ENCODE results near the gene ANK3.

Gene ANK3

DNA sequence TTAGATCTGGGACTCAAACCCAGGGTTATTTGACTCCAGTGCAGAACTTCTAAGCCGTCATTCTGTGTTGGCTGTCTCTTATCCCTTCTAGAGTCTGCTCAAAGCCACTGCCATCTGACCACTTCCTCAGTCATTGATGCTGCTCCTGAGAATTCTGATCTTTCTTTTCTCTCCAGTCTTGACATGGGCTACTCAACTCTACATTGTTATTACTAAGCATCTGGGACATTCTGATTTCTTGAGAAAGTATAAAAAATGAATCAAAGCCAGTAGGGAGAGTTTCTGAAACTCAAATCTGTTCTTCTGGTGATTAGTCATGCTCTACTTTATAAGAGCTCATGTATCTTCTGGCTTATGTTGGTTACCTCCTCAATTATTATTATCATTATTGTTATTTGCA lies 48.7 kb downstream of the ANK3 start:
- DNase-seq = no peak

DNA sequence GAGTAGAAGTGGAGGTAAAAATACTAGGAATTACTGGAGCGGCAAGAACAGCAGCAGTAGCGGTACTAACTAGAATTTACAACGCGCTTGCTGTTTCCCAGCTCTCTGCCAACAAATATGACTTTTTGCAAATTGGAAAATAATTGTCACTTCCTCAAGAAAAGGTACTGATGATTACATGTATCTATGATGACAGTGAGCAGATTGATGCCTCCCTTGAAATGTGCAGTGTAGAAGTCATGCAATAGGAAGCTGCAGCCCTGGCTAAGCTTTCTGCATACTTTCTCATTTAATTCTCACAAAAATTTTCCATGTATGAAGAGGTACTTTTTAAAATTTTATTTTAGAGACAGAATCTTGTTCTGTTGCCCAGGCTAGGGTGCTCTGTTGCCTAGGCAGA lies 49.9 kb downstream of the ANK3 start:
- DNase-seq = no peak

DNA sequence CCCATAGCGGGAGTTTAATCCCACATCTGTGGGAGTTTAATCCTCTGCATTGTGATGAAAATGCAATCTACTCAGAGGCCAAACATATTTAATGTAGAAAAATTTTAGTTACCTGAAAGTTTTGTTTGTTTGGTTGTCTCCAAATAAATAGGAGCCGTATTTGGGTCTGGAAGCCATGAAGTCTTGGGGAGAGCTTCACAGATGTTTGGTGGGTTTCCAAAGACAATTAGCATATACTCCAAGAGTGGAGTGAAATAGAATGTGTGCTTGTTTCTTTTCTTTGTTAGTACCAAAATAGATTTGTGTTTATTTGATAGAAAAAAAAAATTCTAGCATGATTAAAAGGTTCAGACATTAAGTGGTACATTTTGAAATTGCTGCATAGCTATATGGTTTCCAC lies 50.9 kb downstream of the ANK3 start:
- DNase-seq = no peak

DNA sequence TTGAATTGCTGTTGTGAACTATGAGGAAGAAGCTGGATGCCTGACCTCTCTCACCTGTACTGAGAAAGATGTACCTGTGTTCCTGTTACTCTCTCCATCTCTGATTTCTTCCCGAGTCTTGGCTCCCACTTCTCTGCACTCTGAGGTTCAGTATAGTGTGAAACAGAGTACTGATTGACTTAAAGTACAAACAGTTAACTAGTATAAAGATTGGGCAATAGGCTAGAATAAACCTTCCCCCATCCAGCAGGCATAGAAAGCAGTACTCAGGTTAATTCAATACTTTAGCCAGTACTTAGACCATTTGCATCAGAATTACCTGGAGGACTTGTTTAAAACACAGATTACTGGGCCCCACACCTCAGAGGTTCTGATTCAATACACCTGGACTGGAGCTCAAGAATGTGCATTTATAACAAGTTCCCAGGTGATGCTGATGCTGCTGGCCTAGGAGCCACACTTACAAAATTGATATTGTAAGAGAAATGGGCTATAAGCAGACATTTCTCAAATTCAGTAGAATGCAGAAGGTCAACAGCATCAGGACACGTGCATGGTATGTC lies 51.6 kb downstream of the ANK3 start:
- no peak for DNase-seq

DNA sequence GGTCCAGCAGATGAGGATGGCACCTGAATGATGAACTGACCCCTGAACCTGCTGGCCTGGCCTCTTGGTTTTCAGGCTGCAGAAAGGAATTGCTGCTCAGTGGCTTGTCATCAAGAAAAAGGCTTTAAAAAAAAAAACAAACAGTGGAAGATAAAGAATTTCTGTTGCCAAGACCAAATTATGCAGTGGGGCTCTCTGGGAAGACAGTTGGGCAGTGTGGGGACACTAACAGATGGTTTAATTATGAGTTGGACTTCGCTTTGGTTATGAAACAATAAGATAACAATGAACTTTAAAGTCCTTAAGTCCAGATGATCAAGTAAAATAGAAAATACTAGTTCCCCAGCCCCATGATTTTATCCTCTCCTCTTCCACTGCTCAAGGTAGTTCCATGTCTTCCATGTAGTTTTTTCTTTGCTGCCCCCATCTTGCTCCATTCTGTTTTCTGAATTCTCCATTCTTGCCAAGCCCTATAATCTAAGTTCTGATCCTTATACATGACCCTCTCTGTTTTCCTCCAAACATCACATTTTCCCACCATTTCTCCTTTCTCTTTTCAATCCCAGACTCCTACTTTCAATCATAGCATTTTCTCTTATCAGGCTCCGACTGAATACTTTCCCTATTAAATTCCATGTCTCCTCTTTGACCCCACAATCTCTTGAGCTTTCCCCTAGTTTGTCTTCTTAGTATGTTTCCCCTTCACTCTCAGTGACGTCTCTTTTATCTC lies 52.6 kb downstream of the ANK3 start:
- no peak for DNase-seq

DNA sequence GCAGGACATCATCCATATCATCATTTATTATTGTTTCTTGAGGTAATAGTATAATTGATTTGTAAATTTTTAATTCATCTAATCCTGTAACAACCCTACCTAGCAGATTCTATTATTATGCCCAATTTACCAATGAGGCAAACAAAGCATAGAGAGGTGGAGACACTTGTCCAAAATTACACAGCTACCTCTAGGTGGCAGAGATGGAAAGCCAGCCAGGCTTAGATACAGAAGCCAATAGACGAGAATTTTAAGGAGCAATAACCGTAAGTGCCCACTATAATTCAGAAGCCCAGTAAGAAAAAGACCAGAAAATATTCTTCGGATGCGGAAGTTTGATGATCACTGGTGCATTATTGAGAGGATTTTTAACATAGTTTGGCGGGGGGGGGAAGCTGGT lies 54.0 kb downstream of the ANK3 start:
- no peak for DNase-seq

DNA sequence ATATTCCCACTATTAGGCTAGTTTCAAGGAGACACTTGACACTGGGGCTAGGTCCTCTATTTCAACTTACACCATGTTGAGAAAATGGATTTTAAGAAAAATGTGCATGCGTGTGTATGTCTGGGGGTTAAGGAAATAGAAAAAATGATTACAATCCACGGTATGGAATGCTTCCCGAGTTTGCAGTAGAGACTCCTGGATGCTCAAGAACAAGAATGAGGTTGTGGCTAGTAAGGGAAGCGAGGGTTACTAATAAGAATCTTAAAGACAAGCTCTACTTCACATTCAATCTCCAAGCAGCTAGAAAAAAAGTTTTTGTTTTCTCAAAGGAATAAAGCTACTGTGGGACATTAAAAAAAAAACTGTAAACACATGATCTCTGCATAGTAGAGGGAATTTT lies 54.7 kb downstream of the ANK3 start:
- no peak for DNase-seq

DNA sequence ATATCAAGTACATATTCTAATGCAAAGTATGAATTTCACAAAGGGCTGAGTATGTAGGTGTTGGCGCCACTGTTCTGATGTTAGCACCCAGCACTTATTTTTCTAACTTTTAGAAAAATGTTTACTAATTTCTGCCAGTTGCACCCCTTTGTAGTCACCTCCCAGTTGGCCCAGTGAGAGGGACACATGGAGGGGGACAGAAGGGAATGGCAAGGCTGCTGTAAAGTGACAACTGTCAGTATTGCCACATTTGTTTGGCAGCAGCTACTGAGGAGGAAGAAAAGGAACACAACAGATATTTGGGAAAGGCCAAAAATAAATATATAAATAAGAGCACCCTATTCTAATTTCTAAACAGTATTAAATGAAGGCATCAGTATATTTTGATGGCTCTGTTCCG lies 57.3 kb downstream of the ANK3 start:
- no peak for DNase-seq

DNA sequence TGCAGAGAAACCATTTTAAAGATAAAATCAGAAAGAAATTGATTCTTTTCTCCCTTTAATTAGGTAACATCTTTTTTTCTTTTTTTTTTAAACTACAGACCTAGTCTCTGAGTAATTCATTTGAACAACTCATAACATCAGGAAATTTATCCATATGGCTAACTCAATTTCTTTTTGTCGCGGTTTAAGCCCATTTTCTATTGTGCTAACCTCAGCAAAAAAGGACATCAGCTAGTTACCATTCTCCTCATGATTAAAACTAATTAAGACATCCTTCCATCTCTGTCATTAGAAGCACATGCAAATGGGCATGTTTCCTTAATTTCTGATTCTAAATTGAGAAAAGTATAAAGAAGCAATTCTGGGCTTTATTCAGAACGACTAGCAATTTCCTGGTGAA lies 57.8 kb downstream of the ANK3 start:
- no peak for DNase-seq

DNA sequence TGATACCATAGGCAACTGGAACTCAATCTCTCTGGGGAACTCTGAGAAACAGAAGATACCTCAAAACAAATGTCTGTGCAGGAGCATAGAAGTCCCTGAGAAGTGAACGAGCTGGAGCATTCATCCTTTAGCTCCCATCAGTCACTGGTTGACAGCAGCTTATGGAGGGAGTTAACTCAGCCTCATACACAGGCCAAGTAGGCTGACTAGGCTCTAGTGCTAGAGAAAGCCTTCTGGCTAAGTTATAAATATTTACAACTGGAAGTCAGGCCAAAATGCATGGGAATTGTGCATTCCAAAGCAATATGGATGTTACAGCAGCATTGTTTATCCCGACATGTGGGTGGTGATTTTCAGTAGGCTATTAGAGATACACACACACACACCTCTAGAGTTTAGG lies 66.5 kb downstream of the ANK3 start:
- no peak for DNase-seq

DNA sequence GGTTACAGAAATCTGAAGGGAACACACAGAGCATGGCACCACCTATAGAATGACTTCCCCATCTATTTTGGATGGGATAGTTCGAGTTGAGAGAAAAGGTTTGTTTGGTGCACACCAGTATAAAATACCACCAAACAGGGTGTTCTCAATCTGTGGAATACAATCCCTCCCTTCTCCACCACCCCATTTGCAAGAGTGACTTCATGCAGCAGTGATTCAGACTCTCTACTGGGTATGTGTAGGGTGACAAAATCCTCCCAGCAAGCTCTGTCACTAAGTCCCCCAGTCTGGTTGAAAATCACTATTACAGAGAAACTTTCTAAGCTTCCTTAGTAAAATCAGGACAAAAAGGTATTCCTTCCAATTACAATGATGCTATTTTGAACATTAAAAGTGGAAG lies 69.0 kb downstream of the ANK3 start:
- no peak for DNase-seq

DNA sequence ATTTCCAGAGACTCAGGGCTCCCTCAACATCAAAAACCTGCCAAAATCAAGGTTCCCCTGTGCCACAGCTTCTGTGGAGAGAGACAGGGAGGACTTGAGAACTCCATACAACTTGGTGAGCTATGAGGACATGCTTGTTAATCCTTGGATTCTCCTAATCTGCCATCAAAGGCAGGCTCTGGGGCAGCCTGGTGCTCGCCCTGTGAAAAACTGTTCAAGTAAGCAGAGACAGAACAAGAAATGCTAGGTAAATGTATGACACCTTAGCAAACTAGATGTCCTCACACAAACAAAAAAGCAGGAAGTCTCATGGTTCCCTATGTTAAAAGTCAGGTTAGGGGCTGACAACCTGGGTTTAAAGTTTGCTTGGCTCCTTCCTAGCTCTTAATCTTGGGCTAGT lies 73.6 kb downstream of the ANK3 start:
- DNase-seq = no peak

DNA sequence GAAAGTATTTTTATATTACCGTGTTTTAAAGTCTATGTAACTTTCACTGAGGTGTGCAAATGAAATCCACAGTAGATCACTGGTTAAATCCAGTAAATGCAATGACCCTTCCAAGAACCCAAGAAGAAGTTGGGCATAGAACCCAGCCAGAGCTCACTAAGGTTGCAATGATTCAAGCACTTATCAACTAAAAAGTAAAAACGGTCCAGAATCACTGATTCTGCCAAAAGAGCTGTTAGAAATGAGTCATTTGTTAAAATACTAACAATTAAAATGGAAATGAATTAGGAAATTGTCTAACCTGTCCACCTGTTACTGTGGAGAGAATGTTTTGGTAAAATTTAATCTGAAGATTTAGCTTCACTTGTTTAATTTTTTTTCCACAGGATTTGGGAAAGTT lies 74.4 kb downstream of the ANK3 start:
- DNase-seq = no peak

DNA sequence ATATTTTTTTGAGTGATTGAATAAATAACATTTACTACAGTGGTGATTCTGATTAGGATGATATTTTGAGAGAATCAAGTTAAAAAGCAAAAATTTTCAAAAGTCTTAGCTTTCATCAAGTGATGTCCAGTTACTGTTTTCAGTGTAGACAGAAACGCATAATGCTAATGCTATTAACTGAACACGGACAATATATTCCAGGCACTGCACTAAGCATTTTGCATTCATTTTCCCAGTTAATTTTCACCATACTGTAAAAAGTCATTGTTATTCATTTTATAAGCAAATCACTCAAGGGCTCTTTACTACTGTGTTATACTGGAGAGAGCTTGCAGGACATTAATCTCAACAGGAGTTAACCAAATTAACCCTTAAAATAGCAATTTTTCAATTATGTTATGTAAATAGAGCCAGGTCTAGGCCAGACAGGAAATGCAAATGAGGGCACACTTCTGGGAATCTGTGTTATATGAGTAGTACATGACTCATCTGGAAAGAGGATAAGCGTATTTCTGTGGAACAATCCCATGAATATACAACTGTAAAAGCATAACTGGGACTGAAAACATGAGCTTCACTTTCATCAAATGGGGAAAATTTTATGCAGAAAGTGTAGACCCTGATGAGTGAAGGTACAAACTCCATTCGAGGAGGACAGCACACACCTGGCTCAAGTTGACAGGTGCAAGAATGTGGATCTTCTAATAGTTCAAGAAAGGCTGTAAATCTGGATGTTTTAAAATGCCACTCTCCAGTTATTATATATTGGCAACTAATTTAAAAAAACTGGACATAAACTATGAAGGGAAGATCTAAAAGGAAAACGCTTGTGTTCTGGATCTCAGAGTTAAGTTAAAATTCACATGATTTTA lies 75.4 kb downstream of the ANK3 start:
- DNase-seq = no peak

DNA sequence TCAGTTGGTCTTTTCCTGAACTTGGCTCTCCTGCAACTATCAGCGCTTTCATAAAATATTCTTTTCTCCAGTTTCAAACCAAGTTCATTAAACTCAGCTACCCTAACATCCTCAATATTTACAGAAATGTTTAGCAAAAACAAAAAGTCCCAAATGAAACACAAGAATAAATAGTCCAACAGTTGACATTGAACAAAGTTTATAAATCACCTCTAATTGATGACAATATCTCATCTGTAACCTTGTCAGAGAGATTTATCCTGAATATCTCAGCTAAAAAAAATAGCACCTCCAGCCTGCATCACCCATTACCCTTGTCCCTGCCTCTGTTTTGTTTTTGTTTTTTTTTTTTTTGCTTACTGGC lies 76.1 kb downstream of the ANK3 start:
- DNase-seq = no peak

DNA sequence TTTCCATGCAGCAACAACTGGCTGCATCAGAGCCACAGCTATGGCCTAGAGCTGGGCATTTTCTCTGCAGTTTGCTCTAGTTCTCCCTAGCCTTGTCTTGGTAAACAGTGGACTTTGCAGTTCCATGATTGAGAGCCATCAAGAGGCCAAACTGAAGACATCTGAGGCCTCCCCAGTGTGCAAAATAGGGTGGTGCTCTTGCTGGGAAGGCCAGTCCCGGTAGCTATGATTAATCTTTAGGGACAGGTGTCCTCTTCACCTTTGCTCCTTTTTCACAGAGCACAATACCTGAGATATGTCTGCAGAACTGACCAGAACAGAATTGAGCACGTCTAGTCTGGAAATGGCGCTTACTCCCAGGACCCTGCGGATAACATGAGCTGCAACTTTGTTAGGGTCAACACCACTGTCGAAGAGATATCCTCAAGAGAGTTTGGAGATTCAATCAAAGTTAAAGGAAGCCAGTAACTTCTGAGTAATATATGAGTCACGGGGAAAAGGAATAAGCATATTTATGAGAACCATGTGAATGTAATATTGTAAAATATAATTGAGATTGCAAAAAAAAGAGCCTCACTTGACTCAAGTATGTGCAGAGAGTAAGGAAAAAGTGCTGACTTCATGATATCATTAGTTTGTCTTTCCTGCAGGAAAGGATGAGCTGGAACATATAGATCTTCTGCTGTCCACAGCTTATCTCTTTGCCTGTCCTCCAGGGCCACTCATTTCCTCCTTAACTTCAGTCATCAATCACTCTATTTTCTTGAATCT lies 76.7 kb downstream of the ANK3 start:
- no peak for DNase-seq

DNA sequence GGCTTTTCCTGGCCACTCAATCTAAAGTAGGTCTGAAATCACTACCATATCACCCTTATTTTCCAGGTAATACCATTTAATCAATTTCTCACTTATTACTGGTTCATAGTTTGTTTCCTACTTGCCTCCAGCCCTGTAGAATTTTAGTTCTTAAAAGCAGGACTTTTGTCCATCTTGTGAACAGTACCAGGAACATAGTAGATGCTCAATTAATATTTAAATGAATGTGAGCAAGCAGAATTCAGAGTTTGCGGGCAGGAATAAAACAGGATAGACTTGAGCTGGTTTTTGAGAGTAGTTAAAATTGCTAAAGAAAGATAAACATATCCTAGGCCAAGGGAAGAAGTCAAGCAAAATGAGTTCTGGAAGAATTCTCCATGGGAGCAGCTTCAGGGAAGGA lies 77.9 kb downstream of the ANK3 start:
- no peak for DNase-seq

DNA sequence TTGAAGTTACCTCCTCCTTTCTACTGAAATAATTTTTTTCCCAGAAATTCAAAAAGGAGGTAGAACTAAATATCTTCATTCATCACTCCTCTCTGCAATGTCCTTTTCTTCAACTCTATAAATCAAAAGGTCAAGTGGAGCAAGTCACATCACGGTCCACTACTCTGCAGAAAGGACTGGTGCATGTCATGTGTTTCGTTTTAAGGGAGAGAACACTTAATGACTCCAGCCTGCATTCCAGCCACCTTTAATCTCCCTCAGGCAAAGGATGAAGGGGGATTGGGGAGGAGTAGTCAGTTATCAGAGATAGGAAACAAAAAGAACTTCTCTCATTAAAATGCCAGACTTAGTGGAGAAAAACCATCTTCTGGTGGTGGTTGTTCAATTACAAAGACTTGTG lies 78.9 kb downstream of the ANK3 start:
- no peak for DNase-seq

DNA sequence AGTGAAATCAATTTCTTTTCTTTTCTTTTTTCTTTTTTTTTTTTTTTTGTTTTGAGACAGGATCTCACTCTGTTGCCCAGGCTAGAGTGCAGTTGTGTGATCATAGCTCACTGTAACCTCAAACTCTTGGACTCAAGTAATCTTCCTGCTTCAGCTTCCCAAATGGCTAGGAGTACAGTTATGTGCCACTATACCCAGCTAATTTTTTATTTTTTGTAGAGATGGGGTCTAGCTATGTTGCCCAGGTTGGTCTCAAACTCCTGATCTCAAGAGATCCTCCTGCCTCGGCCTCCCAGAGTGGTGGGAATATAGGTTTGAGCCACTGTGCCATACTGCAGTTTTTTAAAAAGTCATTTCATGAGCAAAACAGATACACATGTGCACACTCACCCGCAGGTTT lies 79.8 kb downstream of the ANK3 start:
- DNase-seq = no peak

DNA sequence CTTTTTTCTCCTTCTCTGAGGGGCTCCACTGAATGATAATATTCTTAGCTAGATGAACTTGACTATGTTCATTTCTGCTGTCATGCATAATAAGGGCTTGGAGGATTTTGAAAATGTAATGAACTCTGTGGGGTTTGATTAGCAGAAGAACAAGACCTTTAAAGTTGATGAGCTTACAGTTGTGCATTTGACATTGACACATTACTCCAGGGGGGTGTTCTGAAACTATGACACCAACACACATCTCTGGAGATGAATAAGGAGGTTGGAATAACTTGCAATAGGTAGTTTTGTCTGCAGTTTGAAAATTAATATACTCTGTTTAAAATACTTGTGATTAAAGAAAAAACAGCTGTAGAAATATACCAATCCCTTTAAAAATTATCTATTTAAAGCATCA lies 80.3 kb downstream of the ANK3 start:
- DNase-seq = no peak

DNA sequence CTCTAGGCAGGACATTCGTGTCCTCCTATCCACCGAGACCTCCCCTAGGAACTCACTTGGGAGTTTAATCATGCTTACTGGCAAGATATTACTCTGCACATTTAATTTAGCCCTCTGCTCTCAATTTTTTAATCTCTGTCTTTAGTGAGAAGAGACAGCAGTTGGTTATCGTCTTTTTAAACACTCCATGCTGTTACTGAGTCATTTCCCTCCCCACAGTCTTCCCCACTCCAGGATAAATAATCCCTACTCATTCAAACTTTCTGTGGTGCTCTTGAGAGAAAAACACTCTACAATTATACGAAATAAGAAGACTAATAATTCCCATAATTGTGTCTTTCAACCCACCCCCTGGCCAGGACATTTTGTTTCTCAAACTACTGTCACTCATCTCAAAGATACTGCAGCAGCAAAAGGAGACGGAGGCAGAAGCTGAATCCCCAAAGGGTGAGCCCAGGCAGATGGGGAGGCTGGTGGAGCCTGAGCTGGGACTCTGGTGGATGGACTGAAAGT lies 84.2 kb downstream of the ANK3 start:
- DNase-seq = no peak

DNA sequence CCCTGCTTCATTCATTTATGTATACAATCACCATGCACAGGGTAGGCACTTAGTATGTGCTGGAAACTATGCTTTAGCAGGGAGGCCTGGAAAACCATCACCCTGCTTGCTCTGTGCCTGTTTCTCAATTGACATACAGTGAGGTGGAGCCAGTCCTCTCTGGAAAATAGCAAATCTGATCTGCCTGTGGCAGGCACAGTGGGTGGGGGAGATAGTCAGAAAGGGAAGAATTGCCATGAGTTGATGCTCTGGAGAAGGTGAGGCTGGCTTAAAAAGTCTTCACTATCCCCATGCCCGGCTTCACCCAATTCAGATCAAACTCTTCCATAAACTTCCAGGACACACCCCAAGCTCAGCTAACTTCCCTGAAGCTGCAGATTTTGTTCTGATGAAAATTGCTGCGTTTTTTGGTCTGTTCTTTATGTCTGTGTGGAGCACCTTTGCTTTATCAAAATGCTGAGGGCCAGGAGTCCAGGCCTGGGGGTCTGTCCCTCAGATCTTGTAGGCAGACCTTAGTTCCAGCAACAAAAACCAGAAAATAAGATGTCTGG lies 84.8 kb downstream of the ANK3 start:
- no peak for DNase-seq

DNA sequence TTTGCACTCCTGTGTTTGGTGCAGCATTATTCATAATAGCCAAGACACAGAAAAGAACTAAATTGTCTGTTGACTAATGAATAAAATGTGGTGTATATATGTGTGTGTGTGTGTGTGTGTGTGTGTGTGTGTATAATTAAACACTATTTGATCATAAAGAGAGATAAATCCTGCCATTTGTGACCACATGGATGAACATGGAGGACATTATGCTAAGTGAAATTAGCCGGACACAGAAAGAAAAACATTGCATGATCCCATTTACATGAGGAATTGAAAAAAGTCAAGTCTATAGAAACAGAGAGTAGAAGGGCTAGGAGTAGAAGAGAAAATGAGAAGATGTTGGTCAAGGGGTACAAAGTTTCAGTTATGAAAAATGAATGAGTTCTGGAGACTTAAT lies 85.9 kb downstream of the ANK3 start:
- no peak for DNase-seq
